Dedifferentiated amniotic fluid mesenchymal stem cell (primary cell): ENCODE results near the gene GOT2.
"Not testable (repeated sequence)": the region's sequence is repeated elsewhere in the genome, so short reads cannot be mapped to it uniquely, and the experiment has no call there.

Experiments
- DNase-seq: peaks from one replicate; pipeline ENCODE4 v3.0.0-alpha.2; 2016; ENCODE audit errors: extremely low spot score

Gene GOT2

GRCh38 chr16:58717994-58718393 is 16.1 kb downstream of the GOT2 start:
- no peak for DNase-seq

- DNase-seq = no peak
Measured at GRCh38 chr16:58716468-58716867, 17.6 kb downstream of the GOT2 start.

- no peak for DNase-seq
Measured at GRCh38 chr16:58713742-58714141, 20.4 kb downstream of the GOT2 start.

GRCh38 chr16:58709333-58709732 is 24.8 kb downstream of the GOT2 start:
- DNase-seq = no peak

GRCh38 chr16:58699151-58699550 is 35.0 kb downstream of the GOT2 start:
- no peak for DNase-seq

- DNase-seq = no peak
Measured at GRCh38 chr16:58695368-58695767, 38.7 kb downstream of the GOT2 start.

- DNase-seq = no peak
Measured at GRCh38 chr16:58692450-58692849, 41.7 kb downstream of the GOT2 start.

GRCh38 chr16:58686985-58687706 is 47.0 kb downstream of the GOT2 start:
- not testable (repeated sequence) for DNase-seq

GRCh38 chr16:58685084-58685449 is 49.0 kb downstream of the GOT2 start:
- DNase-seq = no peak

GRCh38 chr16:58684354-58685083 is 49.6 kb downstream of the GOT2 start, which contains the start of gene SLC38A7:
Gene SLC38A7 (minus strand): TSS chr16:58684770. CDS start chr16:58680126, 4,644 bp downstream.
- DNase-seq = peak; percentile 69

GRCh38 chr16:58684001-58684353 is 50.1 kb downstream of the GOT2 start:
- no peak for DNase-seq

- DNase-seq = no peak
Measured at GRCh38 chr16:58679763-58680162, 54.4 kb downstream of the GOT2 start.

- no peak for DNase-seq
Measured at GRCh38 chr16:58678716-58679115, 55.4 kb downstream of the GOT2 start.

- no peak for DNase-seq
Measured at GRCh38 chr16:58678269-58678668, 55.8 kb downstream of the GOT2 start.

- no peak for DNase-seq
Measured at GRCh38 chr16:58670946-58671583, 63.1 kb downstream of the GOT2 start.

GRCh38 chr16:58670177-58670576 is 63.9 kb downstream of the GOT2 start:
- DNase-seq = no peak

GRCh38 chr16:58665200-58665599 is 68.9 kb downstream of the GOT2 start:
- no peak for DNase-seq

- peak; percentile 94 for DNase-seq
Measured at GRCh38 chr16:58661199-58661830, 72.8 kb downstream of the GOT2 start.

- DNase-seq = not testable (repeated sequence)
Measured at GRCh38 chr16:58659911-58660310, 74.2 kb downstream of the GOT2 start.

- DNase-seq = no peak
Measured at GRCh38 chr16:58658796-58659211, 75.3 kb downstream of the GOT2 start.
